HL-60 (cell line): ENCODE results near the gene HOXC5.

ENCODE experiments used
- TF ChIP-seq, protein P1 (sequence below): IDR thresholded peaks from 2 replicates; pipeline ENCODE4 v1.6.1; 2012; ENCODE audit warnings: low read depth; ENCODE audit not compliant: insufficient replicate concordance
- TF ChIP-seq, protein P2 (sequence below): IDR thresholded peaks from one replicate; pipeline ENCODE4 v1.5.1; 2011; ENCODE audit warnings: low read length, control low read depth, inconsistent platforms; ENCODE audit not compliant: insufficient read depth

DNA sequence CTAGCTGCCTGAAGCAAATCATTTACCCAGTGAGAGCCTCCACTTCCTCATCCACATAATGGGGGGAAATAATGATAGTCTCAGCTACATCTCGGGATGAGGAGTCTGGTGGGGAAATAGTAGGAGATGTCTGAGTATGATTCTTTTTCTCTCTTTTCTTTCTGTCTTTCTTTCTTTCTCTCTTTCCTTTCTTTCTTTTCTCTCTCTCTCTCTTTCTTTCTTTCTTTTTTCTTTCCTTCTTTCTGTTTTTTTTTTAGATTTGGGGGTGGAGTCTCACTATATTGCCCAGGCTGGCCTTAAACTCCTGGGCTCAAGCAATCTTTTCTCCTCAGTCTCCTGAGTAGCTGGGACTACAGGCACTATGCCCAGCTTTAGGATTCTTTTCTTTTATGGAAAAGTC, 33.6 kb downstream of the HOXC5 start:
- TF ChIP-seq, protein P1, sequence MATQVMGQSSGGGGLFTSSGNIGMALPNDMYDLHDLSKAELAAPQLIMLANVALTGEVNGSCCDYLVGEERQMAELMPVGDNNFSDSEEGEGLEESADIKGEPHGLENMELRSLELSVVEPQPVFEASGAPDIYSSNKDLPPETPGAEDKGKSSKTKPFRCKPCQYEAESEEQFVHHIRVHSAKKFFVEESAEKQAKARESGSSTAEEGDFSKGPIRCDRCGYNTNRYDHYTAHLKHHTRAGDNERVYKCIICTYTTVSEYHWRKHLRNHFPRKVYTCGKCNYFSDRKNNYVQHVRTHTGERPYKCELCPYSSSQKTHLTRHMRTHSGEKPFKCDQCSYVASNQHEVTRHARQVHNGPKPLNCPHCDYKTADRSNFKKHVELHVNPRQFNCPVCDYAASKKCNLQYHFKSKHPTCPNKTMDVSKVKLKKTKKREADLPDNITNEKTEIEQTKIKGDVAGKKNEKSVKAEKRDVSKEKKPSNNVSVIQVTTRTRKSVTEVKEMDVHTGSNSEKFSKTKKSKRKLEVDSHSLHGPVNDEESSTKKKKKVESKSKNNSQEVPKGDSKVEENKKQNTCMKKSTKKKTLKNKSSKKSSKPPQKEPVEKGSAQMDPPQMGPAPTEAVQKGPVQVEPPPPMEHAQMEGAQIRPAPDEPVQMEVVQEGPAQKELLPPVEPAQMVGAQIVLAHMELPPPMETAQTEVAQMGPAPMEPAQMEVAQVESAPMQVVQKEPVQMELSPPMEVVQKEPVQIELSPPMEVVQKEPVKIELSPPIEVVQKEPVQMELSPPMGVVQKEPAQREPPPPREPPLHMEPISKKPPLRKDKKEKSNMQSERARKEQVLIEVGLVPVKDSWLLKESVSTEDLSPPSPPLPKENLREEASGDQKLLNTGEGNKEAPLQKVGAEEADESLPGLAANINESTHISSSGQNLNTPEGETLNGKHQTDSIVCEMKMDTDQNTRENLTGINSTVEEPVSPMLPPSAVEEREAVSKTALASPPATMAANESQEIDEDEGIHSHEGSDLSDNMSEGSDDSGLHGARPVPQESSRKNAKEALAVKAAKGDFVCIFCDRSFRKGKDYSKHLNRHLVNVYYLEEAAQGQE = no peak
- TF ChIP-seq, protein P2, sequence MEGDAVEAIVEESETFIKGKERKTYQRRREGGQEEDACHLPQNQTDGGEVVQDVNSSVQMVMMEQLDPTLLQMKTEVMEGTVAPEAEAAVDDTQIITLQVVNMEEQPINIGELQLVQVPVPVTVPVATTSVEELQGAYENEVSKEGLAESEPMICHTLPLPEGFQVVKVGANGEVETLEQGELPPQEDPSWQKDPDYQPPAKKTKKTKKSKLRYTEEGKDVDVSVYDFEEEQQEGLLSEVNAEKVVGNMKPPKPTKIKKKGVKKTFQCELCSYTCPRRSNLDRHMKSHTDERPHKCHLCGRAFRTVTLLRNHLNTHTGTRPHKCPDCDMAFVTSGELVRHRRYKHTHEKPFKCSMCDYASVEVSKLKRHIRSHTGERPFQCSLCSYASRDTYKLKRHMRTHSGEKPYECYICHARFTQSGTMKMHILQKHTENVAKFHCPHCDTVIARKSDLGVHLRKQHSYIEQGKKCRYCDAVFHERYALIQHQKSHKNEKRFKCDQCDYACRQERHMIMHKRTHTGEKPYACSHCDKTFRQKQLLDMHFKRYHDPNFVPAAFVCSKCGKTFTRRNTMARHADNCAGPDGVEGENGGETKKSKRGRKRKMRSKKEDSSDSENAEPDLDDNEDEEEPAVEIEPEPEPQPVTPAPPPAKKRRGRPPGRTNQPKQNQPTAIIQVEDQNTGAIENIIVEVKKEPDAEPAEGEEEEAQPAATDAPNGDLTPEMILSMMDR = no peak
